Right atrium auricular region (tissue), 2 donors: ENCODE results near the gene ZNF79. TPM values are rescaled to one million over a fixed set of nuclear protein-coding genes. Genes with fewer than 3 reads are reported as not detected.

Experiments
- DNase-seq: peaks from one replicate; pipeline ENCODE4 v3.0.0-alpha.2; 2019; ENCODE audit warnings: low spot score
- H3K27ac ChIP-seq, 2 donors: fragments of 200-600 bp; sonication (generic); 1 replicate in 1 of 2; 2 replicates in 1 of 2; pipeline ENCODE4 v1.5.1; 2016 to 2019
- H3K27me3 ChIP-seq, 2 donors: fragments of 200-600 bp; sonication (generic); one replicate each; pipeline versions ENCODE4 v1.5.1 to v1.6.0; 2017 to 2019
- H3K36me3 ChIP-seq: fragments of 200-600 bp; sonication (generic); one replicate; pipeline ENCODE4 v1.5.1; 2016
- H3K4me1 ChIP-seq, 2 donors: fragments of 200-600 bp; sonication (generic); one replicate each; pipeline versions ENCODE4 v1.5.1 to v1.6.0; 2017 to 2019
- H3K4me3 ChIP-seq, 2 donors: fragments of 200-600 bp; sonication (generic); 1 replicate in 1 of 2; 2 replicates in 1 of 2; pipeline ENCODE4 v1.5.1; 2017 to 2019; ENCODE audit warnings: mild to moderate bottlenecking in 1 of 2, moderate library complexity in 1 of 2
- H3K9me3 ChIP-seq, 2 donors: fragments of 200-600 bp; sonication (generic); one replicate each; pipeline ENCODE4 v1.5.1; 2019
- total RNA-seq, 2 donors: library from RNA; depleted of rRNA; stranded (reverse); fragments of >200 nt; gene quantifications; one replicate each; pipeline ENCODE4 v1.1.0, GENCODE V29; 2016
- TF ChIP-seq, protein P1 (sequence below), 2 donors: fragments of 200-600 bp; sonication (generic); IDR thresholded peaks; one replicate each; pipeline ENCODE4 v1.5.1; 2019; ENCODE audit warnings: antibody characterized with exemption in 2 of 2

Gene ZNF79
- total RNA-seq, 2 donors from 2014 or later = 5.7 TPM

DNA sequence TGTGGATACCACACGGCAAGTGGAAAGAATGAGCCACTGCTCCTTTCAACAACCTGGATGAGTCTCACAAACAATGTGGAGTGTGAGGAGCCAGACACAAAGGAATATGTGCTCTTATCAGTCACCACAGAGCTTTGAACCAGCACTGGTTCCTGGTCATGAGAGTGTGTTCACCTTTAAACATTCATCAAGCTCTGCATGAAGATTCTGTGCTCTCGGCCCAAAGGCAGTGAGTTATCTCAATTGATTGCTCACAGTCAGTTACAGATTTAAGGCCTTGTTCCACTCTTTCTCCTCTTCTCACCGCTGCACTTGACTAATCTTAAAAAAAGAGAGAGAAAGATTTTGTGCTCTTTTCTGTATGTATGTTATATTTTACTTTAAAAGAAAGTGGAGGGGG, 46.5 kb downstream of the ZNF79 start:
- Histone ChIP-seq H3K9me3 (no peaks in the 10 kb centered on the region), H3K27me3 (no peaks in the 10 kb centered on the region), H3K4me1 (no peaks in the 10 kb centered on the region), H3K4me3 (no peak overlapping the region), H3K36me3 (peaks cover 37% of the 10 kb centered on the region), H3K27ac (no peak overlapping the region)
- DNase-seq = no peak
- TF ChIP-seq, protein P1, sequence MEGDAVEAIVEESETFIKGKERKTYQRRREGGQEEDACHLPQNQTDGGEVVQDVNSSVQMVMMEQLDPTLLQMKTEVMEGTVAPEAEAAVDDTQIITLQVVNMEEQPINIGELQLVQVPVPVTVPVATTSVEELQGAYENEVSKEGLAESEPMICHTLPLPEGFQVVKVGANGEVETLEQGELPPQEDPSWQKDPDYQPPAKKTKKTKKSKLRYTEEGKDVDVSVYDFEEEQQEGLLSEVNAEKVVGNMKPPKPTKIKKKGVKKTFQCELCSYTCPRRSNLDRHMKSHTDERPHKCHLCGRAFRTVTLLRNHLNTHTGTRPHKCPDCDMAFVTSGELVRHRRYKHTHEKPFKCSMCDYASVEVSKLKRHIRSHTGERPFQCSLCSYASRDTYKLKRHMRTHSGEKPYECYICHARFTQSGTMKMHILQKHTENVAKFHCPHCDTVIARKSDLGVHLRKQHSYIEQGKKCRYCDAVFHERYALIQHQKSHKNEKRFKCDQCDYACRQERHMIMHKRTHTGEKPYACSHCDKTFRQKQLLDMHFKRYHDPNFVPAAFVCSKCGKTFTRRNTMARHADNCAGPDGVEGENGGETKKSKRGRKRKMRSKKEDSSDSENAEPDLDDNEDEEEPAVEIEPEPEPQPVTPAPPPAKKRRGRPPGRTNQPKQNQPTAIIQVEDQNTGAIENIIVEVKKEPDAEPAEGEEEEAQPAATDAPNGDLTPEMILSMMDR (IDR thresholded peaks at IDR 0.05) = no peak

DNA sequence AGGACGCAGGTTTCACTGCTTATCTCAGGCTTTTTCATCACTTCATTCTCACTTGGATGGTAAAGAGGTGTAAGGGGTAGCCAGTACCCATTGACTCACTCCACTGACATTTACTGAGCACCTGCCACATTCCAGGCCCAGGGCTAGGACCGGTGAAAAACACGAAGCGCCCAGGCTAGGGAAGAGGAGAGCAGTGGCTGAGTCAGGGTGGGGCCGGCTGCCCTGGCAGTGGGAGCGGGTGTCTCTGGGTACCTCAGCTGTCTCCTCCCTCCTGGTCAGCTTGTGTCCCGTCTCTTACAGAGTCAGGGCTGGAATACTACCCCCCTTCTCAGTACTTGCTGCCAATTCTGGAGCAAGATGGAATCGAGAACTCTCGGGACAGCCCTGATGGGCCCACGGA, 49.3 kb downstream of the ZNF79 start:
- Histone ChIP-seq H3K4me3 (no peak overlapping the region), H3K27me3 (no peaks in the 10 kb centered on the region), H3K27ac (no peak overlapping the region), H3K4me1 (no peaks in the 10 kb centered on the region), H3K36me3 (peaks cover 38% of the 10 kb centered on the region), H3K9me3 (no peaks in the 10 kb centered on the region)
- no peak for DNase-seq
- TF ChIP-seq, protein P1 (IDR thresholded peaks at IDR 0.05) = no peak

DNA sequence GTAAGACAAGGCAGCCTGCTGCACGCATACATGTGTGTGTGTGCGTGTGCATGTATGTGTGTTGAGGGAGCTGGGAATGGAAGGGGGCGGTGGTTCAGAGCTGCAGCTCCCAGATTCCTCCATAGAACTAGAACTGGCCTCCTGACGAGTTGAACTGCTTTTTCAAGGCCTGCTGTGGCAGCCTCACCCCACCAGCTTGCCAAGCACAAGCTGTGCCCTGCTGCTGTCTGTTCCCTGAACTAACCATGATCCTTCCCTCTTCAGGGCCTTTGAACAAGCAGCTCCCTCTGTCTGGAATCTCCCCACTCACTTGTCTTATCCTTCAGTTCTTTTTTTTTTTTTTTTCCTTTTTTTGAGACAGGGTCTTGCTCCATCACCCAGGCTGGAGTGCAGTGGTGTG, 49.8 kb downstream of the ZNF79 start:
- Histone ChIP-seq H3K4me1 (no peaks in the 10 kb centered on the region), H3K9me3 (no peaks in the 10 kb centered on the region), H3K4me3 (no peak overlapping the region), H3K27ac (no peak overlapping the region), H3K27me3 (no peaks in the 10 kb centered on the region), H3K36me3 (peaks cover 38% of the 10 kb centered on the region)
- no peak for DNase-seq
- TF ChIP-seq, protein P1 (IDR thresholded peaks at IDR 0.05) = no peak

DNA sequence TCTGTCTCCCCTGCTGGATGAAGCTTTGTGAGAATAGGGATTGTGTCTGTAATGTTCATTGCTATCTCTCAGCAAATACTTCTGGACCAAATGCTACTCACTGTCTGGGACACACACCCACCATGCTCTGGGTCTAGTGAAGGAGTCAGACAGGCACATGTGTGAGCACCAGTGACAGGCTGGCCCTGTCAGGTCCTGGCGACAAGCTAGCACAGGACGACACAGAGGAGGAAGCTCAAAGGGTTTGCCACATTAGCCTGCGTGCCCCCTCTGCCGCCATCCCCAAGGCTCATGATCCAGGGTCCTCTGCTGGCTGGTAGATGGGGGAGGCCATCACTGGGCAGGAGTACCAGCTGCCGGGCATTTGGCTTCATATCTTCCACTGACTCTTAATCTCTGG, 50.4 kb downstream of the ZNF79 start:
- TF ChIP-seq, protein P1 (IDR thresholded peaks at IDR 0.05) = no peak
- DNase-seq = no peak
- Histone ChIP-seq H3K36me3 (peaks cover 44% of the 10 kb centered on the region), H3K9me3 (no peaks in the 10 kb centered on the region), H3K27me3 (no peaks in the 10 kb centered on the region), H3K4me1 (no peaks in the 10 kb centered on the region), H3K4me3 (no peak overlapping the region), H3K27ac (no peak overlapping the region)

DNA sequence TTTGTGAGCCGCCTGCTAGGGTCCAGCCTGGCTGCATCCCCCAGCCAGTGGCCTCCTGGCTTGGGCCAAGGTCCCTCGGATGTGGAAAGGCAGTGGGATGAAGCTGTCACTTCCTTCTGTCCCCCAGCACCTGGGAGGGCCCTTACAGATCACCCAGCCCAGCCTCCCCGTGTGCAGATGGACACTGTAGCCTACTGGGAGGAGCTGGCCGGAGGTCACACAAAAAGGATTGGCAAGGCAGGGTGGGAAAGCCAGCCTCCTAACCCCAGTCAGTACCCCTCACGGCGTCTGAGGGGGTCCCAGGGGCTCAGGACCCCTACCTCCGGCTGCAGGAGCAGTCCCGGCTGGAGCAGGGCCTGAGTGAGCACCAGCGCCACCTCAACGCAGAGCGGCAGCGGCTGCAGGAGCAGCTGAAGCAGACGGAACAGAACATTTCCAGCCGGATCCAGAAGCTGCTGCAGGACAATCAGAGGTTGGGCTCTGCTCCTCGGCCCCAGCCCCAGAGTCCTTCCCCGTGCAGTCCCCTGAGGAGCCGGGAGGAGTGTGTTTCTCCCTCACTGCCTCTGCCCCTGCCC, 55.4 kb downstream of the ZNF79 start:
- H3K9me3 ChIP-seq = no peaks in the 10 kb centered on the region
- H3K4me1 ChIP-seq = no peaks in the 10 kb centered on the region
- H3K36me3 ChIP-seq = peaks cover 73% of the 10 kb centered on the region

More for the DNA sequence above, 55.4 kb downstream of the ZNF79 start:
- TF ChIP-seq, protein P1 (IDR thresholded peaks at IDR 0.05) = no peak
- no peaks in the 10 kb centered on the region for H3K27me3 ChIP-seq
- H3K4me3 ChIP-seq = no peak overlapping the region
- no peak for DNase-seq
- no peak overlapping the region for H3K27ac ChIP-seq
